Stimulated activated naive CD8-positive, alpha-beta T cell treated with anti-CD3 and anti-CD28 coated beads, Interleukin-15, Interleukin-2, amounts not matched to agents 100 U/mL and 50 U/mL, for 24 hours (primary cell): ENCODE data around the gene CALR3.

Experiments used
- ATAC-seq: fragments of 150-1000 bp; cut with Tn5 transposase; one replicate; pipeline ENCODE4 v1.10.0; 2021
- DNase-seq: peaks from one replicate; pipeline ENCODE4 v3.0.0; 2021

The CALR3 gene

GRCh38 chr19:16429066-16429758 lies 66.8 kb downstream of the CALR3 start:
- ATAC-seq, result no peak
- no peak for DNase-seq
